Endothelial cell of umbilical vein (primary cell): ENCODE data around the gene HSFX3. TPM values are rescaled to one million over a fixed set of nuclear protein-coding genes. Genes with fewer than 3 reads are reported as not detected.

Source experiments
- BruUV-seq: library from RNA; stranded (reverse); fragments of 400-500 nt; replicated peaks from 2 replicates; lab custom pipeline; 2021; lab: Mats Ljungman, UMichigan
- CTCF ChIA-PET: fragments of 300-600, 350-600 bp; sonication (Branson Sonifier 250); formaldehyde crosslinking; loops from one replicate; lab custom pipeline; 2021; ENCODE audit warnings: antibody characterized with exemption, inconsistent platforms; lab: Charles Lee
- POLR2A ChIA-PET: fragments of 300-600, 350-600 bp; sonication (Branson Sonifier 250); formaldehyde crosslinking; loops from one replicate; lab custom pipeline; 2021; ENCODE audit warnings: antibody characterized with exemption, inconsistent platforms; lab: Charles Lee
- DNase-seq: peaks from one replicate; pipeline ENCODE4 v3.0.0-alpha.2; 2011; ENCODE audit warnings: low read depth, low spot score
- FAIRE-seq: peaks from 2 replicates; lab custom pipeline; 2011; peaks lifted over from hg19 to GRCh38; lab: Jason Lieb, UNC
- H2AFZ ChIP-seq: 2 replicates; pipeline ENCODE4 v1.6.0; 2012; ENCODE audit warnings: low read depth, low read length, control low read depth, inconsistent platforms
- H3K27ac ChIP-seq: 2 replicates; pipeline ENCODE4 v1.5.1; 2011; ENCODE audit warnings: low read depth, mild to moderate bottlenecking, control low read depth, low read length, moderate library complexity; ENCODE audit not compliant: insufficient read depth
- H3K27me3 ChIP-seq, 2 experiments: 2 replicates each; pipeline versions ENCODE4 v1.6.0 to v1.6.1; 2011; ENCODE audit warnings: low read length in 2 of 2, mixed read lengths in 1 of 2; ENCODE audit not compliant: control insufficient read depth in 2 of 2, insufficient read depth in 2 of 2
- H3K36me3 ChIP-seq, 2 experiments: 2 replicates in 1 of 2; 3 replicates in 1 of 2; pipeline ENCODE4 v1.5.1; 2011; ENCODE audit warnings: low read length in 2 of 2, mild to moderate bottlenecking in 1 of 2, moderate library complexity in 1 of 2; ENCODE audit not compliant: control insufficient read depth in 2 of 2, insufficient read depth in 2 of 2; ENCODE audit errors: extremely low read depth in 1 of 2
- H3K4me1 ChIP-seq: 3 replicates; pipeline ENCODE4 v1.5.1; 2011; ENCODE audit warnings: mild to moderate bottlenecking, low read length; ENCODE audit not compliant: control insufficient read depth, insufficient read depth; ENCODE audit errors: extremely low read depth
- H3K4me2 ChIP-seq: 2 replicates; pipeline ENCODE4 v1.6.1; 2011; ENCODE audit warnings: low read length, control low read depth, mixed read lengths; ENCODE audit not compliant: insufficient read depth
- H3K4me3 ChIP-seq, 3 experiments: fragments of 200-600 bp in 1 of 3; sonication (generic), shearing (Covaris generic) in 1 of 3; replicated peaks in 1 of 3; 2 replicates each; pipeline ENCODE4 v1.5.1; 2011 to 2016; ENCODE audit warnings: control low read depth in 3 of 3, low read length in 3 of 3, mild to moderate bottlenecking in 2 of 3, inconsistent platforms in 1 of 3, low read depth in 1 of 3, moderate library complexity in 1 of 3; ENCODE audit not compliant: insufficient read depth in 1 of 3
- H3K79me2 ChIP-seq: 2 replicates; pipeline ENCODE4 v1.6.0; 2012; ENCODE audit warnings: low read length, inconsistent platforms; ENCODE audit not compliant: control insufficient read depth, insufficient read depth
- H3K9ac ChIP-seq: replicated peaks from 2 replicates; pipeline ENCODE3; 2011; ENCODE audit warnings: low read length, control low read depth; ENCODE audit not compliant: insufficient read depth; ENCODE audit errors: extremely low read depth
- H3K9me1 ChIP-seq: replicated peaks from 3 replicates; pipeline ENCODE4 v1.6.0; 2011; ENCODE audit warnings: mild to moderate bottlenecking, low read length; ENCODE audit not compliant: control insufficient read depth, insufficient read depth; ENCODE audit errors: extremely low read depth
- H3K9me3 ChIP-seq: replicated peaks from 2 replicates; pipeline ENCODE4 v1.5.1; 2012; ENCODE audit warnings: low read length, inconsistent platforms; ENCODE audit not compliant: control insufficient read depth, insufficient read depth
- H4K20me1 ChIP-seq: replicated peaks from 2 replicates; pipeline ENCODE3; 2011; ENCODE audit warnings: mild to moderate bottlenecking, low read length; ENCODE audit not compliant: control insufficient read depth, insufficient read depth; ENCODE audit errors: extremely low read depth
- EZH2 ChIP-seq: IDR thresholded peaks from 2 replicates; pipeline ENCODE4 v1.6.1; 2012; ENCODE audit warnings: borderline replicate concordance, low read depth, mild to moderate bottlenecking, moderate library complexity, low read length, inconsistent platforms; ENCODE audit not compliant: severe bottlenecking
- FOS ChIP-seq: IDR thresholded peaks from 2 replicates; pipeline ENCODE4 v1.6.1; 2011; ENCODE audit warnings: mild to moderate bottlenecking, low read length, moderate library complexity, borderline replicate concordance; ENCODE audit not compliant: insufficient read depth
- GATA2 ChIP-seq: IDR thresholded peaks from 2 replicates; pipeline ENCODE4 v1.7.0; 2011; ENCODE audit warnings: low read depth, mild to moderate bottlenecking, moderate library complexity, mixed read lengths, low read length; ENCODE audit not compliant: insufficient read length, insufficient read depth
- MAX ChIP-seq: IDR thresholded peaks from 2 replicates; pipeline ENCODE4 v1.6.1; 2011; ENCODE audit not compliant: insufficient read depth, insufficient read length
- POLR2A ChIP-seq: IDR thresholded peaks from 2 replicates; pipeline ENCODE4 v1.6.1; 2012; ENCODE audit warnings: low read depth, mild to moderate bottlenecking, control low read depth, low read length
- dilution Hi-C: fragments of 300-500 bp; cut with MboI; formaldehyde crosslinking; loops from one replicate; pipeline ENCODE4 v1.15.0; 2019; ENCODE audit warnings: low sequenced_read_pairs; ENCODE audit not compliant: extremely low pct_ligation_motif_present
- intact Hi-C: fragments of 100-400 bp; cut with micrococcal nuclease; formaldehyde crosslinking; loops from one replicate; pipeline ENCODE4 v1.10.0; 2022
- polyA plus RNA-seq, 4 experiments: library from polyadenylated mRNA; depleted of rRNA in 3 of 4; stranded (reverse) in 3 of 4; unstranded in 1 of 4; fragments of >200 nt; gene quantifications; 2 replicates each; pipeline versions ENCODE4 v1.2.1 to v1.2.3, GENCODE V29; 2011 to 2012; ENCODE audit warnings: missing spikeins in 1 of 4
- total RNA-seq: library from RNA; stranded (reverse); gene quantifications from 2 replicates; pipeline ENCODE4 v1.2.3, GENCODE V29; 2021
- TF ChIP-seq, protein P1 (sequence below), 2 donors: IDR thresholded peaks; 1 replicate in 1 of 2; 2 replicates in 1 of 2; pipeline ENCODE4 v1.5.1; 2011; ENCODE audit warnings: low read length in 2 of 2, mild to moderate bottlenecking in 2 of 2, moderate library complexity in 2 of 2, control low read depth in 1 of 2, inconsistent platforms in 1 of 2, low read depth in 1 of 2; ENCODE audit not compliant: insufficient read depth in 1 of 2; ENCODE audit errors: extremely low read depth in 1 of 2

The HSFX3 gene
- total and polyA plus RNA-seq, 2 donors (not counting 3 experiments of a cell fraction or from before 2014, with no cell fraction given): not detected

DNA sequence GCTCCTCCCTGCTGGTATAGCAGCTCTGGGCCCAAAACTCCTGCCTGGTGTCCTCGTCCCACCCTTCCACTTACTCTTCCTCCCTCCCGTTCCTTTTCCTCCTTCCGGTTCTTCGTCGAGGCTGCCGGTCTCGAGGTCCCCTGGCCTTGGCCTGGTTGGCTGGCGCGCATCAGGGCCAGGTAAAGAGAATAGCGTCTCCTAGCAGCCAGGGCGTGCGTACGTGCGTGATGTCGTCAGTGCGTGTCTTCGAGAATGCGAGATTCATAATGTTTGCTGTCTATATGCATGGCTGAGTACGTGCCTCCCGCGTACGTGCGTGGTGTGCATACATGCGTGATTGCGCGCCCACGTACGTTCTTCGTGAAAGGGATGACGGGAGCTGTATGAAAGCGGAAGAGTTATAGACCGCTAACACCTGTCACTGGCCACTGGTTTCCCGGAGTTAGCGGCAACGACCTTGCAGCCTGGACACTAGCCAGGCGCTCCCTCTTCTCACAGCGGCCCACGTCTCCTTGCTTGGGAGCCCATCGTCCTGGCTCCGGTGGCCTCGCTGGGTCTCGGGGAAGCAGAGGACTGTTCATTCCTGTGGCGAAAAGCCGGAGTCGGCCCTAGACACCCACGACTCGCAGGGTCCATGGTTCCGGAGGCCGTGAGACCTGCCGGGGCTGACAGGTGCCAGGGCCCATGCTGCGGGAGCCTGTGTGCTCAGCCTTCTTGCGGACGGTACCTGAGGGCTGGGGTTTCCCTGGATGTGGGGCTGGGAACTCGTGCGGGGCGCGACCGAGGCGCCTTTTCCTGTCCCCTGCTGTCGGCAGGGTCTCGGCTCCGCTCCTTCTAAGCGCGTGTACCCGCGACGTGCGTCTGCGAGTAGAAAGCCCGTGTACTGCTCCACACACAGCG lies 8.9 kb downstream of the HSFX3 start, which contains the start of gene EOLA1:
EOLA1 (plus strand) TSS at position 392 of the 900 bp plus-strand sequence. CDS start 4,619 bp downstream, outside the sequence.
- Histone ChIP-seq H3K9ac (peak within 1 kb of the TSS; percentile 53), H3K9me3 (no peaks in the 10 kb centered on the region), H2AFZ (peak within 1 kb of the TSS; percentile 47), H3K4me3 (peak within 1 kb of the TSS in 2 of 3 experiments; percentile 47 to 90), H3K4me2 (peak within 1 kb of the TSS; percentile 55), H3K27me3 (no peaks in the 10 kb centered on the region), H3K36me3 (no peaks in the 10 kb centered on the region), H3K79me2 (no peaks in the 10 kb centered on the region), H3K27ac (peak within 1 kb of the TSS; percentile 48), H3K9me1 (no peaks in the 10 kb centered on the region), H4K20me1 (no peaks in the 10 kb centered on the region), H3K4me1 (peaks cover 5% of the 10 kb centered on the region)
- peak; percentile 96 for DNase-seq
- no TSS peak for BruUV-seq
- FAIRE-seq: peak; percentile 99
- POLR2A ChIA-PET: interaction anchor here (1.0 to 2.5 kb wide), 3 partner anchors 14 to 398 kb away, joined by 7 to 16 read pairs (median 15); partner anchors contain the start of genes EOLA2 and IDS
- dilution Hi-C loops (no loop called here), intact Hi-C loops (no loop called here)
- CTCF ChIA-PET: interaction anchor here (1.0 to 3.4 kb wide), 6 partner anchors 13 to 397 kb away, joined by 3 to 20 read pairs (median 4); partner anchors contain the start of genes EOLA2 and IDS
- peak; percentile 38 for TF ChIP-seq POLR2A
- no peak for TF ChIP-seq GATA2
- TF ChIP-seq, protein P1, sequence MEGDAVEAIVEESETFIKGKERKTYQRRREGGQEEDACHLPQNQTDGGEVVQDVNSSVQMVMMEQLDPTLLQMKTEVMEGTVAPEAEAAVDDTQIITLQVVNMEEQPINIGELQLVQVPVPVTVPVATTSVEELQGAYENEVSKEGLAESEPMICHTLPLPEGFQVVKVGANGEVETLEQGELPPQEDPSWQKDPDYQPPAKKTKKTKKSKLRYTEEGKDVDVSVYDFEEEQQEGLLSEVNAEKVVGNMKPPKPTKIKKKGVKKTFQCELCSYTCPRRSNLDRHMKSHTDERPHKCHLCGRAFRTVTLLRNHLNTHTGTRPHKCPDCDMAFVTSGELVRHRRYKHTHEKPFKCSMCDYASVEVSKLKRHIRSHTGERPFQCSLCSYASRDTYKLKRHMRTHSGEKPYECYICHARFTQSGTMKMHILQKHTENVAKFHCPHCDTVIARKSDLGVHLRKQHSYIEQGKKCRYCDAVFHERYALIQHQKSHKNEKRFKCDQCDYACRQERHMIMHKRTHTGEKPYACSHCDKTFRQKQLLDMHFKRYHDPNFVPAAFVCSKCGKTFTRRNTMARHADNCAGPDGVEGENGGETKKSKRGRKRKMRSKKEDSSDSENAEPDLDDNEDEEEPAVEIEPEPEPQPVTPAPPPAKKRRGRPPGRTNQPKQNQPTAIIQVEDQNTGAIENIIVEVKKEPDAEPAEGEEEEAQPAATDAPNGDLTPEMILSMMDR (IDR thresholded peaks at IDR 0.05; ENCODE audit: extremely low read depth in 1 of 2, insufficient read depth in 1 of 2, low read depth in 1 of 2, low read length in 2 of 2): no peak
- no peak for TF ChIP-seq FOS
- no peak for TF ChIP-seq EZH2
- TF ChIP-seq MAX: no peak
